ENCODE results near the gene NRXN3.

- TF ChIP-seq, protein P1, sequence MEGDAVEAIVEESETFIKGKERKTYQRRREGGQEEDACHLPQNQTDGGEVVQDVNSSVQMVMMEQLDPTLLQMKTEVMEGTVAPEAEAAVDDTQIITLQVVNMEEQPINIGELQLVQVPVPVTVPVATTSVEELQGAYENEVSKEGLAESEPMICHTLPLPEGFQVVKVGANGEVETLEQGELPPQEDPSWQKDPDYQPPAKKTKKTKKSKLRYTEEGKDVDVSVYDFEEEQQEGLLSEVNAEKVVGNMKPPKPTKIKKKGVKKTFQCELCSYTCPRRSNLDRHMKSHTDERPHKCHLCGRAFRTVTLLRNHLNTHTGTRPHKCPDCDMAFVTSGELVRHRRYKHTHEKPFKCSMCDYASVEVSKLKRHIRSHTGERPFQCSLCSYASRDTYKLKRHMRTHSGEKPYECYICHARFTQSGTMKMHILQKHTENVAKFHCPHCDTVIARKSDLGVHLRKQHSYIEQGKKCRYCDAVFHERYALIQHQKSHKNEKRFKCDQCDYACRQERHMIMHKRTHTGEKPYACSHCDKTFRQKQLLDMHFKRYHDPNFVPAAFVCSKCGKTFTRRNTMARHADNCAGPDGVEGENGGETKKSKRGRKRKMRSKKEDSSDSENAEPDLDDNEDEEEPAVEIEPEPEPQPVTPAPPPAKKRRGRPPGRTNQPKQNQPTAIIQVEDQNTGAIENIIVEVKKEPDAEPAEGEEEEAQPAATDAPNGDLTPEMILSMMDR (IDR thresholded peaks at IDR 0.05): no peak
- TF ChIP-seq POLR2A (IDR thresholded peaks at IDR 0.05): no peak
Observed at GRCh38 chr14:79278286-79278797, 1108.2 kb downstream of the NRXN3 start.
